Progenitor cell of endocrine pancreas (in vitro differentiated cells): ENCODE measurements around the gene PRKN. TPM values are rescaled to one million over a fixed set of nuclear protein-coding genes. Genes with fewer than 3 reads are reported as not detected.

Source experiments
- DNase-seq: peaks from one replicate; pipeline ENCODE4 v3.0.0; 2021; ENCODE audit warnings: low spot score; ENCODE audit not compliant: unreplicated experiment
- H3K27ac Mint-ChIP-seq: 2 replicates; pipeline ENCODE4 v1.8.0; 2021; ENCODE audit warnings: mild to moderate bottlenecking, moderate library complexity, mixed read lengths
- H3K27me3 Mint-ChIP-seq: 2 replicates; pipeline ENCODE4 v1.8.0; 2021; ENCODE audit warnings: mixed read lengths
- H3K36me3 Mint-ChIP-seq: 2 replicates; pipeline ENCODE4 v1.8.0; 2022; ENCODE audit warnings: mixed read lengths; ENCODE audit not compliant: insufficient read depth
- H3K4me1 Mint-ChIP-seq: 2 replicates; pipeline ENCODE4 v1.8.0; 2021; ENCODE audit warnings: low read depth, mixed read lengths
- H3K4me3 Mint-ChIP-seq: 2 replicates; pipeline ENCODE4 v1.8.0; 2021; ENCODE audit warnings: low read depth, mild to moderate bottlenecking, moderate library complexity, mixed read lengths
- H3K9me3 Mint-ChIP-seq: 2 replicates; pipeline ENCODE4 v1.8.0; 2021; ENCODE audit warnings: low read depth, mixed read lengths
- total RNA-seq: library from RNA; stranded (reverse); gene quantifications from 2 replicates; pipeline ENCODE4 v1.2.1, GENCODE V29; 2021
- TF ChIP-seq, protein P1 (sequence below): fragments of 200-600 bp; sonication (generic); IDR thresholded peaks from one replicate; pipeline ENCODE4 v1.5.0; 2021; ENCODE audit warnings: antibody characterized with exemption, mild to moderate bottlenecking; ENCODE audit not compliant: unreplicated experiment

PRKN gene
- total RNA-seq, 1 donor from 2014 or later, result 4.6 TPM

DNA sequence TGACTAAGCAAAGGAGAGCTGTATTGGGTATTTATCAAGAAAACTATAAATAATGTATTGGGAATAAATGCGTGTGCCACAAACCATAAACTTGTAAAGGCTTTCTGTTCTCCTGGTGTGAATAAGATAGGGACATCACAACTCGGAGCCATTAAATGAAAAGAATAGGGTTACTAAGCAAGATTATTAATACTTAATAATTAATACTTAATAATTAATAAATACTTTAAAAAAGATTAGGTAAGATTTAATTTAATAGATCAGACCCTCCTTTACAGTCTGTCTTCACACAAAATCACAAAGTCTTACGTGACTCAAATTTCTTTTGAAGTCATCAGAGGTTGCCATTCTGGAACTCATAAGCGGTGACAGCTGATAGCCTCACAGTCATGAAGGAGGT is 648.9 kb downstream of the PRKN start:
- Mint-ChIP-seq H3K36me3 (no peaks in the 10 kb centered on the region), H3K27ac (no peak overlapping the region), H3K4me3 (no peak overlapping the region), H3K9me3 (peaks cover 13% of the 10 kb centered on the region), H3K27me3 (peaks cover 53% of the 10 kb centered on the region), H3K4me1 (no peaks in the 10 kb centered on the region)
- TF ChIP-seq, protein P1, sequence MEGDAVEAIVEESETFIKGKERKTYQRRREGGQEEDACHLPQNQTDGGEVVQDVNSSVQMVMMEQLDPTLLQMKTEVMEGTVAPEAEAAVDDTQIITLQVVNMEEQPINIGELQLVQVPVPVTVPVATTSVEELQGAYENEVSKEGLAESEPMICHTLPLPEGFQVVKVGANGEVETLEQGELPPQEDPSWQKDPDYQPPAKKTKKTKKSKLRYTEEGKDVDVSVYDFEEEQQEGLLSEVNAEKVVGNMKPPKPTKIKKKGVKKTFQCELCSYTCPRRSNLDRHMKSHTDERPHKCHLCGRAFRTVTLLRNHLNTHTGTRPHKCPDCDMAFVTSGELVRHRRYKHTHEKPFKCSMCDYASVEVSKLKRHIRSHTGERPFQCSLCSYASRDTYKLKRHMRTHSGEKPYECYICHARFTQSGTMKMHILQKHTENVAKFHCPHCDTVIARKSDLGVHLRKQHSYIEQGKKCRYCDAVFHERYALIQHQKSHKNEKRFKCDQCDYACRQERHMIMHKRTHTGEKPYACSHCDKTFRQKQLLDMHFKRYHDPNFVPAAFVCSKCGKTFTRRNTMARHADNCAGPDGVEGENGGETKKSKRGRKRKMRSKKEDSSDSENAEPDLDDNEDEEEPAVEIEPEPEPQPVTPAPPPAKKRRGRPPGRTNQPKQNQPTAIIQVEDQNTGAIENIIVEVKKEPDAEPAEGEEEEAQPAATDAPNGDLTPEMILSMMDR, result no peak
- DNase-seq, result no peak

- no peak for DNase-seq
- no peak overlapping the region for H3K27ac Mint-ChIP-seq
- H3K4me1 Mint-ChIP-seq, result no peaks in the 10 kb centered on the region
- TF ChIP-seq, protein P1, result no peak
- H3K4me3 Mint-ChIP-seq, result no peak overlapping the region
- peaks cover 13% of the 10 kb centered on the region for H3K9me3 Mint-ChIP-seq
- peaks cover 53% of the 10 kb centered on the region for H3K27me3 Mint-ChIP-seq
- no peaks in the 10 kb centered on the region for H3K36me3 Mint-ChIP-seq
These were observed 649.4 kb downstream of the PRKN start for GRCh38 chr6:162078126-162078525.

- Mint-ChIP-seq H3K4me1 (peaks cover 4% of the 10 kb centered on the region), H3K36me3 (no peaks in the 10 kb centered on the region), H3K27ac (no peak overlapping the region), H3K27me3 (peaks cover 58% of the 10 kb centered on the region), H3K9me3 (peaks cover 5% of the 10 kb centered on the region), H3K4me3 (no peak overlapping the region)
- TF ChIP-seq, protein P1, result no peak
- no peak for DNase-seq
These were observed 650.8 kb downstream of the PRKN start for GRCh38 chr6:162076816-162077215.

DNA sequence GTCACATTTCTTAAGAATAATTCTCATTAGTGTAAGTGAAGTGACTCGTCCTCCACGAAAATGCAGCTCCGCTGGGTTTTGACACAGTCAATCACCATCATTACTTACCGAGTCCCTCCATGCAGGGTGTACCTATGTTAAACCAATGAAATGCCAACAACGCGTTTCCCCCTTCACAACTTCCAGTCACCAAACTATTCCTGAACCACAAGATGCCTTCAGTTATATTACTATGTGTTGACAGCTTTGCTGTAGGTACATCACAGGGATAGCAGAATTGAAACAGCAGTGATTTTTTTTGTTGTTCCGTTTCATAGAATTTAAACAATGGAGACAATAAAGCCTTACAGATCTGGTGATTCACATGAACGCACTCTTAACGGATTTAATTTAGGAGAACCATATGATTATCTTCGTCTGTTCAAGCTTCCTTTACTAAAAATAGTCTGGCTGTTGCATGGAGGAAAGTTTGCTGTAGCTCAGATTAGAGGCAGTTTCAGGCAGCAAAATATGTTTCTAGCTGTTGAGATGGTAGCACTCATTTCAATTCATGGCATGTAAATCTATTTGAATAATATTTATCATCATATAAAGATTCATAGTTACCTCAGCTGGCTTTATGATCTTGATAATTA is 652.8 kb downstream of the PRKN start:
- Mint-ChIP-seq H3K27me3 (peaks cover 55% of the 10 kb centered on the region), H3K4me1 (peaks cover 4% of the 10 kb centered on the region), H3K4me3 (no peak overlapping the region), H3K36me3 (no peaks in the 10 kb centered on the region), H3K27ac (no peak overlapping the region), H3K9me3 (peaks cover 2% of the 10 kb centered on the region)
- TF ChIP-seq, protein P1, result no peak
- DNase-seq, result no peak

- DNase-seq, result no peak
- peaks cover 5% of the 10 kb centered on the region for H3K36me3 Mint-ChIP-seq
- peaks cover 15% of the 10 kb centered on the region for H3K9me3 Mint-ChIP-seq
- H3K4me1 Mint-ChIP-seq, result peaks cover 4% of the 10 kb centered on the region
- H3K27ac Mint-ChIP-seq, result no peak overlapping the region
- TF ChIP-seq, protein P1, result no peak
- H3K4me3 Mint-ChIP-seq, result no peak overlapping the region
- H3K27me3 Mint-ChIP-seq, result peaks cover 43% of the 10 kb centered on the region
These were observed 656.9 kb downstream of the PRKN start for GRCh38 chr6:162070639-162071038.
